IPS-11a (cell line): ENCODE measurements around the gene CHMP6.
"Not testable (repeated sequence)": the region's sequence is repeated elsewhere in the genome, so short reads cannot be mapped to it uniquely, and the experiment has no call there.

ENCODE experiments used
- H3K4me3 ChIP-seq: one replicate; pipeline ENCODE4 v1.5.1; 2013; ENCODE audit warnings: low read depth, low read length, control low read depth

CHMP6 gene

DNA sequence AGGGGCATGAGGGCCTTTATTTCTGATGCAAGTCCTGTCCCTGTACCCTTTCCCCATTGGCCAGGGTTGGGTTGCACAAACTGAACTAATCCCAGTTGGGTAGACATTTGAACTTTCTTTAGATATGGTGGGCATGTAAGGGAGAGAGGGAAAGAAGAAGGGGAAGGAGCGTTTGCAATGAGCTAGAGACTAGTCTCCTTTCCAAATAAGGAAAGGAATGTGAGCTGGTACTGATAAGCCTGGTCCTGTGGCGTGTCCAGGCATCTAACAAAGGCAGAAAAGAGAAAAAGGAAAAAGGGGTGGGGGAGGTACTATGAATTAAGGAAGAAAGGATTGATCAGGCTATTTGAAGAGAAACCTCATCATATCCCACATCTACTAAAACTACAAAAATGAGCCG lies 20.3 kb downstream of the CHMP6 start:
- H3K4me3 ChIP-seq: no peak overlapping the region

DNA sequence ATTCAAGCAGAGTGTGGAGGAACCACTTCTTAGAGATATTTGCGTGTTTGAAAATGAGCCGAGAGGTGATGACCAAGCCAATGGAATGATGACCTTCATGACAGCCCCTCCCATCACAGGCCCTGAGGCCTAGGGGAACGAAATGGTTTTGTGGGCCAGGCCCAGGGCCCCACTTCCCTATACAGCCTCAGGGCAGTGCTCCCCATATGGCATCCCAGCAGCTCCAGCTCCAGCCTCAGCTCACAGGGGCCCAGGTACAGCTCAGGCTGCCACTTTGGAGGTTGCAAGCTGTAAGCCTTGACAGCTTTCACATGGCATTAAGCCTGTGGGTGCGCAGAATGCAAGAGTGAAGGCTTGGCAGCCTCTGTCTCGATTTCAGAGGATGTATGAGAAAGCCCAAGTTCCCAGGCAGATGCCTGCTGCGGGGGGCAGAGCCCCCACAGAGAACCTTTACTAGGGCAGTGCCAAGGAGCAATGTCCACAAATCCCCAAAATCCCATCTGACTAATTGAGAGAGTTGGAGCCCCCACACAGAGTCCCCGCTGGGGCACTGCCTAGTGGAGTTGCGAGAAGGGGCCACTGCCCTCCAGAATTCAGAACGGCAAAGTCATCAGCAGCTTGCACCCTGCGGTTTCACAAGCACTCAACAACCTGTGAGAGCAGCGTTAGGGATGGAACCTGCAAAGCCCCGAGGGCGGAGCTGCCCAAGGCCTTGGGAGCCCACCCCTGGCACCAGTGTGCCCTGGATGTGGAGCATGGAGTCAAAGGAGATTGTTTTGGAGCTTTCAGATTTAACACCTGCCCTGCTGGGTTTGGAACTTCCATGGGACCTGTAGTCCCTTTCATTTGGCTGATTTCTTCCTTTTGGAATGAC lies 21.2 kb downstream of the CHMP6 start:
- no peak overlapping the region for H3K4me3 ChIP-seq

DNA sequence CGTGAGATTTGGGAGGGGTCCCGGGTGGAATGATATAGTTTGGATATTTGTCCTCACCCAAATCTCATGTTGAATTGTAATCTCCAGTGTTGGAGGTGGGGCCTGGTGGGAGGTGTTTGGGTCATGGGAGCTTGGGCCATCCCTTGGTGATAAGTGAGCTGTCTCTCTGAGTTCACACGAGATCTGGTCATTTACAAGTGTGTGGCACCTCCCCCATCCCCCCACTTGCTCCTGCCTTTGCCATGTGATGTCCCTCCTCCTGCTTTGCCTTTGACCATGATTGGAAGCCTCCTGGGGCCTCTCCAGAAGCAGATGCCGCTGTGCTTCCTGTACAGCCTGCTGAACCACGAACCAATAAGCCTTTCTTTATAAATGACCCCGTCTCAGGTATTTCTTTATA lies 22.0 kb downstream of the CHMP6 start:
- H3K4me3 ChIP-seq: no peak overlapping the region

DNA sequence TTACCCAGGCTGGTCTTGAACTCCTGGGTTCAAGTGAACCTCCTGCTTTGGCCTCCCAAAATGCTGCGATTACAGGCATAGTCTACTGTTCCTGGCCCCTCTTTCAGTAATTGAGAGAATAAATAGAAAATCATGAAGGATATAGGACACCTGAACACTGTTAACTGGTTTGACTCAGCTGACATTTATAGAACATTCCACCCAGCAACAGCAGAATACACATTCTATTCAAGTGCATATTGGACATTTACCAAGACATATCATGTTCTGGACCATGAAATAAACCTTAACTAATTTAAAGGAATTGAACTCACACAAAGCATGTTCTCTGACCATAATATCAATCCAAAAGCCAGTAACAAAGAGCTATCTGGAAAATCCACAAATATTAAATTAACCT lies 23.5 kb downstream of the CHMP6 start:
- no peak overlapping the region for H3K4me3 ChIP-seq

DNA sequence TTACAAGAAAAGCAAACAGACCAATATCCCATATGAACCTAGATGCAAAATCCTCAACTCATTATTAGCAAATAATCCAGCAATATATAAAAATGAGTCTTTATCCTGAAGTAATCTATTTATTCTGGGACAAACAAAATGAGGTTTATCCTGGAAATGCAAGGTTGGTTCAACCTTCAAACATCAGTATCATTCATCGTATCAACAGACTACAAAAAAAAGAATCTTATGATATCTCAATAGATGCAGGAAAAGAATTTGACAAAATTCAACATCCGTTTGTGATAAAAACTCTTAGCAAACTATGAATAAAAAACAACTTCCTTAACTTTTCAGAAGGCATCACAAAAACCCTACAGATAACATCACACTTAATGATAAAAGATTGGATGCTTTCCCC lies 24.9 kb downstream of the CHMP6 start:
- no peak overlapping the region for H3K4me3 ChIP-seq

DNA sequence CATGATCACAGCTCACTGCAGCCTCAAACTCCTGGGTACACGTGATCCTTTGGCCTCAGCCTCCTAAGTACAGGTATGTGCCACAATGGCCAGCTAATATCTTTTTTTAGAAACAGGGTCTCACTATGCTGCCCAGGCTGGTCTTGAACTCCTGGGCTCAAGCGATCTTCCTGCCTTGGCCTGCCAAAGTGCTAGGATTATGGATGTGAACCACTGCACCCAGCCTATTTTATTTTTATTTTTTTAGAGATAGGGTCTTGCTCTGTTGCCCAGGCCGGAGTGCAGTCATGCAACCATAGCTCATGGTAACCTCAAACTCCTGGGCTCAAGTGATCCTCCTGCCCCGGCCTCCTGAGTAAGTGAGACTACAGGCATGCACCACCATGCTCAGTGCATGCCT lies 25.7 kb downstream of the CHMP6 start:
- H3K4me3 ChIP-seq: not testable (repeated sequence)

DNA sequence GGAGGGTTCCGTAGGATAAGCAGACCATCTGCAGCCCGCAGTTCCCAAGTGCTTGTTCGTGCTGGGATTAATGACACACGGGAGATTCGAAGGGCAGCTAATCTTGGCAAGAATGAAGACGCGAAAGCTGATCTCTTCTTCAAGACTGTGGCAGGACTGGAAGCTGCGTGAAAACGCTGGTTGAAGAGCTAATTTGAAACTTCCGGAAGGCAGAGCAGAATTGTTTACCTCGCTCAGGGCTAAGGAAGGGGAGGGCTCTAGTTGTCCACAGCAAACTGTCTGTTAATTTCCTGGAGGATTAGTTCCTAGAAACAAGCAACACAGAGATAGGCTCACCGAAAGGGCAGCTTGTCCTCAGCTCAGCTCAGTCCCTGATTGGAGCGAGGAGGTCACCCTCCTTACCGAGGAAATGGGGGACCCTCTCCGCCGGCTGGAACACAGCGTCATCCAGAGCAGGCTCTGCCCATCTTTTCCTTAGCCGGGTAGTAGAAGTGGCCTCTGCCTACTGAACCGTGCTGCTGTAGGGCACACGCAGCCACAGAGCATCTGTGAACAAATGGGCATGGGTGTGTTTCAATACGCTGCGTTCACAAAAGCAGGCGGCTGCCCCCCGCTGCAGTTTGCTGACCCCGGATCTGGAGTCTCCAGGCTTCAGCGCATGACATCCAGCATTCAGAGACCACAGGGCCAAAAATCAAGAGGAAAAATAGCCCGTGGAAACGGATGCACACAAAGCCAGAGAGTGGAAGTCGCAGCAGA lies 26.6 kb downstream of the CHMP6 start:
- H3K4me3 ChIP-seq: no peak overlapping the region

DNA sequence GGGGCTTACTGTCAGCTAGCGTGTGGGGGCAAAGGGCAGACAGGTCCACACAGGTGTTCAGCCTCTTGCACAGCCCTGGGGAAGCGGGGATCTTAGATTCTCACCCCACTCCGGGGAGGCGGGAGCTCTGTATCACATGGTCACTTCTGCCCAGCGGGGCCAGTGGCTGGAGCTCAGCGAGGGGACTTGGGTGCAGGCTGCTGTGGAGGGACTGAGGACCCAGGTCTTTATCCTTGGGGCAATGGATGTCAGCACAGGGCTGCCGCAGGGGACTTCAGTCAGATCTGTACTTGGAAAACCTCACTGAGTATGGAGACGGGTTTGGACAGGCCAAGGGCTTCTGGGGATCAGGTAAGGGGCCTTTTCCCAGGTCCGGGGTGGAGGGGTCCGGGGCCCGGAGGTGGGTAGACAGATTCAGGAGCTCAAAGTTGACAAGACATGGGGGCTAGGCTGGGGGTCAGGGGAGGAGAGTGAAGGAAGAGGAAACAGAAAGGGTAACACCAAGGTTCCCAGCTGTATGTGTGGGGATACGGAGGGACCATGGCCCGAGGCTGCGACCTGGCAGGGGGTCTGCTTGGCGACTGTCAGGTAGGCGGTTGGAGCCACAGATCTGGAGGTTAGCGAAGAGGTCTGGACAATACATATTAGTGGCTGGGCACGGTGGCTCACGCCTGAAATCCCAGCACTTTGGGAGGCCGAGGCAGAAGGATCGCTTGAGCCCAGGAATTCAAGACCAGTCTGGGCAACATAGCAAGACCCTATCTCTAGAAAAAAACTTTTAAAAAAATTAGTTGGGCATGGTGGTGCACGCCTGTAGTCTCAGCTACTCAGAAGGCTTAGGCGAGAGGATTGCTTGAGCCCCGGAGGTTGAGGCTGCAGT lies 28.2 kb downstream of the CHMP6 start:
- no peak overlapping the region for H3K4me3 ChIP-seq

DNA sequence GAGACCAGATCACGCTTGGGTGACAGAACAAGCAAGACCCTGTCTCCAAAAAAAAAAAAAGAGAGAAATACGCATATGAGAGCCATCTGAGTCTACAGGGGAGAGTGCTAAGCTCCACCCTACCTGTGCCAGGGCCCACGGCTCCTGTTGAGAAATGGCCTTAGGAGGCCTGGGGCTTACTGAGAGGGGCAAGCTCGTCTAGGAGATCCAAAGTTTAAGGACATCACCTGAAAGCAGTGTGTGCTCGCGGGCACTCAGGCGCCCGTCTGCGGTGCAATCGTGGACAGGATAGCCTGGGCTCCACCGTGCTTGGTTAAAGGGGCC lies 28.8 kb downstream of the CHMP6 start:
- no peak overlapping the region for H3K4me3 ChIP-seq

DNA sequence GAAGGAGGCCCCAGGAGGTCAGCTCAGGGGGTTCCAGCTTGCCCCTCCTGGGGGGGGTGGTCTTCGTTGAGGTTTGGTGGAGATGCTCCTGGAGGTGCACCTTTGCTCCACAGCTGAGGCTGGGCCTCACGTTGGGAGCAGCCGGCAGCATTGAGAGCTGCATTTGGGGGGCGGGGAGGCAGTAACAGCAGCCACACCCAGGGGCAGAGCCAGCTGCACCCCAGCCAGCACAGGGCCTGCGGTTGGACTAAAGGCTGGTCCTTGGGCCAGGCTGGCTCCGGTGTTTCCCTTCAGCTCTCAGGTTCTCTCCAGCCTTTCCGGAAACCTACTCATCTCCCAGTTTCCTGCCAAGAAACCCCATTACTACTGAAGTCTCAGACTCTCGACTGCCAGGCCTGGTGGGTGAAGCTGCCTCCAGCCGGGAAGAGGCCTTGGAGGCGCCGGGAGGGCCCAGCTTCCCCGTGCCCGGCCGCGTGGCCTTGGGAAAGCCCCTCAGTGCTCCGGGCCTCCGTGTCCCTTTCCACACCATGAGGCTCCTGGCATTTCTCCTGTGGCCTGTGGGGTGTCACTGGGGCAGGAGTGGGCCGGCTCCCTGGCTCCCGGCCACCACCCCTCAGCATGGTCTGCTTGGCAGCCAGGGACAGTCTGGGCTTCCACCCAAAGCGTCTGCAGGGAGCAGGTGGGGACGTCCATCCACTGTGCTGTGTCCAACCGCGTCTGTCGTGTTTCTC lies 29.3 kb downstream of the CHMP6 start:
- no peak overlapping the region for H3K4me3 ChIP-seq

DNA sequence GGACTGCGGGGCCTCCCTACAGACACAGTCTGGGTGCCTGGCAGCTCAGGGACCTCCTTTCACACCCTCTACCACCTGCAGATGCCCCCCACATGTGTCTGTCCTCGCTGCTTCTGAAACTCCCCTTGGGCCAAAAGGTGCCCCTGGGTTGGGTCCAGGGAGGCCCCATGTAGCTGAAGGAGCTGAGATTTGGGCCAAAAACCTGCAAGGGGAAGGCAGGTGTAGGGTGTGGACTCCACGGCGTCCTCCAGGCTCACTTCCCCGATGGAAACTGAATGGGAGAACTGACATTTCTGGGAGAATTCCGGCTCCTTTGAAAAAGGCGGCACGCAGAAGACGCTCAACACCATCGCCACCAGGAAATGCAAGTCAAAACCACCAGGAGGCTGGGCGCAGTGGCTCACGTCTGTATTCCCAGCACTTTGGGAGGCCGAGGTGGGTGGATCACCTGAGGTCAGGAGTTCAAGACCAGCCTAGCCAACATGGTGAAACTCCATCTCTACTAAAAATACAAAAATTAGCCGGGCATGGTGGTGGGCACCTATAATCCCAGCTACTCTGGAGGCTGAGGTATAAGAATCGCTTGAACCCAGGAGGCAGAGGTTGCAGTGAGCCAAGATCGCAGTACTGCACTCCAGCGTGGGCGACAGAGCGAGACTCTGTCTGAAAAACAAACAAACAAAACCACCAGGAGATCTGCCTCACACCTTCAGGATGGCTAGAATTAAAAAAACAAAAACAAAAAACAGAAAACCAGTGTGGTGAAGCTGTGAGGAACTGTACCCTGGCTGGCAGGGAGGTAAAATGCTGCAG lies 30.1 kb downstream of the CHMP6 start:
- no peak overlapping the region for H3K4me3 ChIP-seq

DNA sequence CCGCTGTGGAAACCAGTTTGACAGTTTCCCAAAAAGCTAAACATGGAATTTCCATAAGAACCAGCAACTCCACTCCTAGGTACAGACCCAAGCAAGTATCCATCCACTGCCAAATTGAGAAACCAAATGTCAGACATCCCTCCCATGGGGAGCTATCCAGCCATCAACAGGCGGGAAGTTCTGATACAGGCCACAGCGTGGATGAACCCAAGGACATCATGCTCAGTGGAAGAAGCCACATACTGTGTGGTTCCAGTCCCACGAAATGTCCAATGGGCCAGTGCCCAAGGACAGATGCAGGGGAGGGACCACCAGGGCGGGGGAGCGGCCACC lies 30.7 kb downstream of the CHMP6 start:
- no peak overlapping the region for H3K4me3 ChIP-seq

DNA sequence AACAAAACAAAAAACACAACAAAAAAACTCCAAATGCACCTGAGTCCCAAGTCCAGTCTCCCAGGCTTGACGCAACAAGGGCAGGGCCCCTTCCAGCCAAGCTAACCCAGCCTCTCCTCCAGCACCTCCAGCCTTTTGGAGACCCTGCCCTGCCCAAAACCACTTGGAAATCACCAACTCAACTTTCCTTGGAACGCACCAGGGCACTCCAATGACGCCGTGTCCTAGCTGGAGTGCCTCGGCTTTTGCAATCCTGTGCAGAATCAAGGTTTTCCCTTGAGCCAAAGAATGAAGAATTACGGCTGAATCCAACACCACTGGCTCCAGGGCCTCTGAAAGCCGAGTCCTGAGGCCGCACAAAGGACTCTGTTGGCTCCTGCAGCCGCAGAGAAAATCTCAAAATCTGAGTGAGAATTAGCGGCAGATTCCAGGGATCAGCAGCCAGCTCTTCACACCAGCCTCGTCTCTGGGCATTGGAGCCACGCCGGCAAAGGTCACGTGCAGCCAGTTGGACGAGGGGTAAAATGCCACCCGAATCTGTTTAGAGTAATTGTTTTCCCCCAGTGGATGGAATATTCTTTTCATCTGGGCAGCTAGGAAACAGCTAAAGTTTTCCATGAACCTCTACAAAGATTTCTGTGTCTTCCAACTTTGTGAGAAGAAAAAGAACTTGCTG lies 33.6 kb downstream of the CHMP6 start:
- no peak overlapping the region for H3K4me3 ChIP-seq

DNA sequence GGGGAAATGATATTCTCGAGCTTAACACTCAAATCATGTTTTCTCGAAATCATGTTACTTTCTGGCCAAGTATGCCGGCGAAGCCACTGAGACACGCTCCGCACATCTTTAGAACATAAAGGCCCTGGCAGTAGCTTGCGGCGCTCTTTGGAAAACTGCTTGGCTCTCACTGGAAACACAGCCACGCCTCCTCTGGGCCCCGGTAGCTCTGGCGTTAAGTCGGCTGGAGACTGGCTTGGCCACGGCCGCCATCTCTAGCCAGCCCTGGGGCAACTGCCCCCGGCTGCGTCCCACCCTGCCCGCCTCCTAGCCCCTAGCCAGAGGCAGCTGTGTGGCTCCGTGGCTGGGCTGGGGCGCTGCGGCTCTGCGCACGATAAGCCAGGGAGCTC lies 34.1 kb downstream of the CHMP6 start:
- no peak overlapping the region for H3K4me3 ChIP-seq

DNA sequence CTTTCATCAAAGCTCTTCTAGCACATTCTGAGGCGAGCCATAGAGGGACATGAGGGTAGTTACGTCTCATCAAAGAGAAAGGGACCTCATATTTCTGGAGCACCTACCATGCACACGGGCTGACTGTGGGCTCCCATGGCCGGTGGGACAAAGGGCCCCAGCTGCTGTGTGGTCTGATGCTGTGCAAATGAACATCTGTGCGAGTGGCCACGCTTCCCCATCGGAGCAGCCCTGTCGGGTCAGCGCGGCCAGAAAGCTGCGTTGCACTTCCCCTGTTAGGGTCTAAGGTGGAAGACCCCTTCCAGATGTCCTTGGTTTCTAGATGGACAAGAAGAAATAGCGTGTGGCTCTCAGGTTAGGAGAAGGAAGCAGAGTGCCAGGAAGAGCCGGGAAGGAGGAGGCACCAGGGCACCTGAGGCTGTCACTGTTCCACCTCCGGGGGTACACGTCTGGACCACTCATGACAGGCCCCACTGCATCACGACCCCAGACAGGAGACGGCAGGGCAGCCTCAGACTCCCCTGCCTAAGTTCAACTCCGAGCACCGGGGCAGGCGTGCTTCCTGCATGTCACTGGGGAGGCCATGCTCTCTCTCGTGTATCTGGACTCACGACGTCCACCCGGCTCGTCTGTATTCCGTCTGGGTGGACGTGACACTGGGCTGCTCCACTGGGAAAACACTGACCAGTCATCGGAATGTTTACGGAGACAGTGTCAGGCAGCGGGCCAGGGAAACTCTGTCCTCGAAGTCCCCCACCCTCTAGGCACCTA lies 34.8 kb downstream of the CHMP6 start:
- H3K4me3 ChIP-seq: no peak overlapping the region

DNA sequence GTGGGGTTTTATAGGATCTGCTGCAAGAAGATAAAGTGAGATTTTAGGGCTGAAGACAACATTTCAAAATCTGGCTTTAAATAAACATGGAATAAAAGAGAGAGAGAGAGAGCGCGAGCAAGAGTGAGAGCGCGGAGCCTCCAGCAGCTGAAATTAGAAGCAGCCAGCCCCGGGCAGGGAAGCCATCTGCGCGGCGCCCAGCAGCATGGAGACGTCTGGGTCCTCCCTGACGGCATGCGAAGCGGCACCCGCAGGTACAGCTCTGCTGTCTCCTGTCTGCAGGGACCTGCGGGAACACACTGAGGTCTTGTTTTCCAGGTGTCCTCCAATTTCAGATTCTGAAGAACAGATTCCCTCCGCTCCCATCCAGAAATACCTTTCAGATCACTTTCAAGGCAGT lies 35.4 kb downstream of the CHMP6 start:
- H3K4me3 ChIP-seq: no peak overlapping the region

DNA sequence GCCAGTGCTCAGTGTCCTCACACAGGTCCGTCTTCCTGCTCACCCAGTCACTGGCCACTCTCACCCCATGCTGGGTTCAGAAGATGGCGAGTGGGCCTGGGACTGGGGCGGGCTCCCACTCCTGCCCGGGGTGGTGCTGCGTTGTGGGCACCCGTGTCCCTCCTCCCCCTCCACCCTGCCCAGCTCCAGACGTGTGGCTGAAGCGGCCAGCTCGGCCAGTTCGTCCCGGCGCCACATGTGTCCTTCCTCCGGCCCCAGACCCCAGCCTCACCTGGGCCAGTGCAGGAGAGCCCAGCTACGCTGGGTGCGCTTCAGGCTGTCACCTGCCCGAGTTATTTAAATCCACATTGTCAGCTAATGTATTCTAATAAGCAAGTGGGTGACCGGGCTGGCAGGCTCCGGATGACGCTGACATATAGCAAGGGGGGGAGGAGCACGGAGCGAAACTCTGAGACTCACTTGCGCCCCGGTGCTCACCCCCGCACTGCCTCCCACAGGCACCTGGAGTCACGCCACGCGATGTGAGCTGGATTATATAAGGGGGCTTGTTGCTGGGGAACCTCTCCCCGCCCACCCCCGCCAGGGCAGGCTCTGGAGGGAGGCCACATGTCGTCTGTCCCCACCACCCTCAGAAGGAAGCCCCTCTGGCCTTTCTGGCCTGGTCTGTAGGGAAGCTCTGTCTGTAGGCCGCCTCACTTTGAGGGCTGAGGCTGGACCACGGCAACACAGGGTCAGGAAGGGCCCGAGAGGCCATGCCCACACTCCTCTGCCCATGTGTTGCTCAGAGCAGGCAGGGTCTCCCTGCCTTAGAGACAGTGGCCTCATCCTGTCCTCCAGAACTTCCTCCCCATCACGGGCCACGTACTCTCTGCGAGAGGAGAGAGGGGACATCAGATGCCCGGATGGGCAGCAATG lies 36.2 kb downstream of the CHMP6 start:
- H3K4me3 ChIP-seq: no peak overlapping the region

DNA sequence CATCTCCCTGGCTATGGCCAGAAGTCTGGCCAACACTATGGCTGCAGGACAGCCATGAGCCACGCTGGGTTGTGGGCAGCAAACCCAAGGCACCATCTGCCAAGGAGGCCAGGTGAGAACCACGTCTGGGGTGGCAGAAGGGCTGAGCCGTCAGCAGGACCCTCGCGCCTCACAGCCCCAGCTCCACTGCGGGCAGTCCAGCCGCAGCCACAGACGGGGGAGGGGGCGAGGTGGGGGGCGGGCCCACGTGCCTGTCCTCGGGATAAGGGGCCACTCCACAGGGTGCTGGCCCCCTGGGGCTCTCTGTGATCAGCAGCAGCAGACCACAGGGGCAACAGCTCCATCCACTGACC lies 36.8 kb downstream of the CHMP6 start:
- H3K4me3 ChIP-seq: no peak overlapping the region
